ENCODE data around the gene RSPH6A.
A peak's percentile ranks its signal among the peaks of the same experiment; 100 is the strongest.

Gene RSPH6A

GRCh38 chr19:45814851-45815480, at the start of gene RSPH6A:
Gene RSPH6A, minus strand, starts transcription at chr19:45815308. Its CDS starts 132 bp downstream, at chr19:45815176.
- DNase-seq = no peak

GRCh38 chr19:45864629-45865082, 49.5 kb upstream of the RSPH6A start:
- DNase-seq = no peak

DNA sequence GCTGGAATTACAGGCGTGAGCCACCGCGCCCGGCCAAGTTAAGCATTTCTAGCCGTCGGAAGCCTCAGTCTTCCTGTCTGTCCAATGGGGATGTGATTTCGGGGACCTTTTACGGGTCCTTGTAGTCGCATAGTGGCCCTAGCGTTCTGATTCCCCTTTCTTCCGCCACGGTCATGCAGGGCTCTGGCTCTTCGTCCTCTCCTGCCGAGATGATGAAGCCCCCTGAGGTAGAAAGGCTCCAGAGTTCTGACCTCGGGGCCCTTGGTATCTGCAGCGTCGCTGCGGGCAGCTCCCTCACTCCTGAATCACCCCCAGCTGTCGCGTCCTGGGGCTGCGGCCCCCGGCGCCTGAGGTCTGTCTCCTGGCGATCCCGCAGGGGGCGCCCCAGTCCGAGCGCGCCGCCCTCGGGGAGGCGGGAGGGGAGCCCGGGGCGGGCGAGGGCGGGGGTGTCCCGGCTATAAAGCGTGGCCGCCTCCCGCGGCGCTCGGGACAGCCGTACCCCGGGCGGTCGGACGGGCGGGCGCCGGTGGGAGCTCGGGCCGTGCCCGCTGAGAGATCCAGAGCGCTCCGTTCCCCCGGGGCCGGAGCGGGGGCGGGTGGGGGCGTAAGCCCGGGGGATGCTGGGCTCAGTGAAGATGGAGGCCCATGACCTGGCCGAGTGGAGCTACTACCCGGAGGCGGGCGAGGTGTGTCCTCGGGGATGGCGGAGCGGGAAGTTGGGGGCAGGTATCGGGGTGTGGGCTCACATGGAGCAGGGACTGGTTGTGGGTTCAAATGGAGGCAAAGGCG, 48.9 kb upstream of the RSPH6A start, which contains the start of gene FOXA3:
Gene FOXA3, plus strand, starts transcription at position 487 of the 789 bp plus-strand sequence. Its CDS starts 131 bp downstream, at position 618.
- DNase-seq = no peak

GRCh38 chr19:45863335-45863839, 48.3 kb upstream of the RSPH6A start:
- DNase-seq = no peak

DNA sequence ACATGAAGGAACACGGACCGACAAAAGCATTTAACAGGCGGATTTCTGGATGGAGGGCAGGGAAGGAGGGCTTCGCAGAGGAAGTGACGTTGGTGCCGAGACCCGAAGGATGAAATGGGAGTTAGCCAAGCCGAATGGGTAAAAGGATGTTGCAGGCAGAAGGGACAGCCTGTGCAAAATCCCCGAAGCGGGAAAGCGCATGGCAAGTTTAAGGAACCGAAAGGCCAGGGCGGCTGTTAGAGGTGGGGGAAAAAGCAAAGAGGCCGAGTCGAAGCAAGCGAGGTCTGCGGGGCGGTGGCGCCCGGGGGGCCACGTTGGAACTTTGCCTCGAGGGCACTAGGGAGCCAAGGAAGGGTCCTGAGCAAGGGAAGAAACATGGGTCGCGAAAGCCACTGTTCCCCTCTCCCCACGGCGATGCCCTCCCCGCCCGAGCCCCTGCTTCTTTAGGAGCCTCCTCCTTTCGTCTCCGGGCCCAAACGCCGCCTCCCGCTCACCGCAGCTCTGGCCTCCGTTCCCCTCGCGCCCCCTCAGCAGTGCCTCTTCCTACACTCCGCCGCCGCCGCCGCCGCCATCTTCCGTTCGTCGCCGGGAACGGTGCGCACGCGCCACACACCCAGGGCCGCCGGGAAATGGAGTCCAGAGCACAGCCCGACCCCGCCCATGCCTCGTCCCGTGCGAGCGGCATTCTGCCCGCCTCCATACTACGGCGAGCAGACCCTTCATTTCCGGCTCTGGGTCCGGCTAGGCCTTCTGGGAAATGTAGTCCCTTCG, 47.6 kb upstream of the RSPH6A start, which contains the start of gene SYMPK:
Gene SYMPK, minus strand, starts transcription at position 584 of the 771 bp plus-strand sequence. CDS start 8,652 bp downstream, outside the sequence.
- peak; percentile 97 for DNase-seq

- DNase-seq = no peak
Measured at GRCh38 chr19:45862271-45862563, 47.1 kb upstream of the RSPH6A start.

GRCh38 chr19:45860359-45861259, 45.5 kb upstream of the RSPH6A start:
- DNase-seq = no peak

- no peak for DNase-seq
Measured at GRCh38 chr19:45854167-45854778, 39.2 kb upstream of the RSPH6A start.

DNA sequence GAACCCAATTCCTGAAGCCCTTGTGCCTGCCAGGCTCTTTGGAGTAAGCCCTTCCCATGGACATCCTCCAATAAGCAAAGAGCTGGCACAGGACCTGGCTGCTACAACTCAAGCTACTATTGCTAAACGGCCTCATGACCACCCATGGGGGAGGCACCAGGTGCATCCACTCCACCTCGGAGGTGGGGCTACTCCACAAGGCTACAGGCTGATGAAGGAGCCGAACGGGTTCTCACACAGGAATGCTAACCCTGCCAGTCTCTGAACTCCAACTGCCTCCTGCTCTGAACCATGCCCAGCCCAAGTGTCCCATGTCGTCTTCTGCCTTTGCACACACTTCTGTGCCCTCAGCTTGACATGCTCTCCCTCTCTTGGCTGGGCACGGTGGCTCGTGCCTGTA, 37.9 kb upstream of the RSPH6A start:
- no peak for DNase-seq

DNA sequence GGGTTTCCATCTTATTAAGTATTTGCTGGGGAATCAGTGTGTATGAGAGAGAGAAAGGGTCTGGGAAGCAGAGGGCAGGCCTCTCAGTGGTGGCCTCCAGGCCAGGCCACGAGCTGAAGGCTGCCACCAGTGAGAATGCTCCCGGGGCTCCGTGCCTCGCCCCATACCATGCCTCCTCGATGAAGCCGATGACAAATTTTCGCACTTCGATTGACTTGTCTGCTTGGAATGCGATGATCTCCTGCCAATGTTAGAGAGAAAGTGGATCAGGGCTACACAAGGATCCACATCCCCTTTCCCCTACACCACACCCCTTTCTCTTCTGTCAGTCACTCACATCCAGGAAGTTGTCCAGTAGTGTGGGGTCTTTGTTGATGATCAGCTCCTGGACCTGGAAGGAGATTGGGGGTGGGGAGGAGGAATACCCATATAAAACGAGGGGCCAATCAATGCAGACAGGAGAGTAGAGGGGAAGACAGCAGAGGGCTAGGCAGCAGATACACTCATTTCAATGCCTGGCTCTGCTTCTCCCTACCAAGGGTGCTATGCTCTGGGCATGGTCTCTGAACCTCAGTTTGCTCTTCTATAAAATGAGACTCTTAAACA, 37.1 kb upstream of the RSPH6A start:
- no peak for DNase-seq

- no peak for DNase-seq
Measured at GRCh38 chr19:45848922-45849321, 33.8 kb upstream of the RSPH6A start.

DNA sequence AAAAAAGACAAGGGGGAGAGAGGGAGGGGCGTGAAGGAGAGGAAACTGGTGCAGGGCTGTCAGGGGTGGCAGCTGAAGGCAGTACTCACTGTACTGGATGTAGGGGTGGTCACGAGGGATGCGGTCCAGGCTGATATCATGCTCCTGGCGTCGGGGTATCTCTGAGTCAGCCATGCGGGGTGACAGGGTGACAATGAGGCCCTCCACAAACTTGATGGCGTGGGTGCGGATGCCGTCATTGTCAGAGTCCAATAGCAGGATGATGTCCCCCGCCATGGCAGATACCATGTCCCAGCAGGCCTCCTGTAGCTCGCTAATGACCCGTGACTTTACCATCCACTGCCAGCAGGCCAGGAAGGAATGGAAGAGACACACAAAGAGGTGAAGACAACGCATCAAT, 32.6 kb upstream of the RSPH6A start:
- no peak for DNase-seq

DNA sequence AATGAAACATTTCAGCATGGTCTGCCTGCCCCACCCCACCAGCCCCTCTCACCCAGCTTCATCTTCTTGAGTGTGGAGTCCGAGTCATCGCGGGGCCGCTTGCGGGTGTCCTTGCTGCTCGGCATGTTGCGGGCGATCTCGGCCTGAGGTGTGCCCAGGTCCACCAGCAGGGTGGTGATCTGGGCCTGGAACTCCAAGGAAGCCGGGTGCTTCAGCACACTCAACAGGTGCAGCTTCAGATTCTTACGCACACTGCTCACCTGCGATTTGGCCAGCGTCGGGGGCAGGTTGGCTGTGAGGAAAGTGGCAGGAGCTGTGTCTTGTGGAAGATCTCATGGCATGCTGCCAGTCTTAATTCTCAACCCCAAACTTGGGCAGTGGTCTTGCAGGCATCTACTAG, 27.1 kb upstream of the RSPH6A start:
- DNase-seq = no peak

DNA sequence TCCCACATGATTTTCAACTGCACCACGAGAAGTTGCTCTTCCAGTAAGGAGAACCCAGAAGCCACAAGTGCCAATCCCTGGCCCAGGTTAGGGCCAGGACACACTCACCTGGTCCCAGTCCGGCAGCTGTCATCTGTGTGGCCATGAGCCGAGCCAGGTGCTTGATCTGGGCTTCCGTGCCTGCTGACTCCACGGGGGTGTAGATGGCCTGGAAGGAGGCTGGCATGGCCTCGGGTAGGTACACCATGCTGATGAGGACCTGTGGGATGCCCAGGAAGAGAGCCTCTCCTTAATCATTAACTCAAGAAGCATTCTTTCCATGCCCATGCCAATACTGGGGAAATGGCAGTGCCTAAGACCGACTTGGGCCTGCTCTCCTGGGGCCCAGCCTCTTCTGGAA, 19.9 kb upstream of the RSPH6A start:
- no peak for DNase-seq

DNA sequence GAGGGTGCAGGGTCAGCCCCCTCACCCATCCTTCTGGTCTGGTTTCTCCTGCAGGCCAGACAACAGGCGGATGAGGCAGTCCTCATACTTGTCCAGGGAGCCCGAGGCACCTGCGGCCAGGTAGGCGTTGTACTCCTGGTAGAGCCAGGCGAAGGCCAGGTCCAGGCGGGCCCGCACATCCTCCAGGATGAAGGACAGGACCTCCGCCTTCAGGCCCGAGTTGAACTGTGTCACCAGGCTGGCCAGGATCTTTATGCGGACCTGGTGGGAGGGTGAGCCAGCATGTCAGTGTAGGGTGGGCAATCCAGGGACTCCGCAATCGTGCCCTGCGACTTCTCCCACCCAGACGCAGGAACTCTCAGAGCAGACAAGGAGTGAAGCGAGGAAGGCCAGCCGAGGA, 13.8 kb upstream of the RSPH6A start:
- DNase-seq = no peak

DNA sequence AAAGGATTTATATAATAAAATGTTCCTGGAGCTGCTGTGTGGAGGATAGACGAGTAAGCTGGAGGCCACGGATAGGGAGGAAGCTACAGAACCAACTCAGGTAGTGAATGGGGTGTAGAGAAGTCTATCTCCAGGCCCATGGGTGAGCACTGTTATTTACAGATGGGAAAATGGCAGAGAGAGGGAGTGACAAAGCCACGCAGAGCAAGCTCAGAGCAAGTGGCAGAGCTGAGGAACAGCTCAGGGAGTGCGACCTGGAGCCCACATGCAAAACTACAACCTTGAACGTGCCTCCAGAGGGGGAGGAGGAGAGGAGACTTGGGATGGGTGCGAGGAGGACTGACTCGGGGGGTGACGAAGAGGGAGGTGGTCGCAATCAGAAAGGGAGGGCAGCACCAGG, 13.4 kb upstream of the RSPH6A start:
- DNase-seq = no peak

DNA sequence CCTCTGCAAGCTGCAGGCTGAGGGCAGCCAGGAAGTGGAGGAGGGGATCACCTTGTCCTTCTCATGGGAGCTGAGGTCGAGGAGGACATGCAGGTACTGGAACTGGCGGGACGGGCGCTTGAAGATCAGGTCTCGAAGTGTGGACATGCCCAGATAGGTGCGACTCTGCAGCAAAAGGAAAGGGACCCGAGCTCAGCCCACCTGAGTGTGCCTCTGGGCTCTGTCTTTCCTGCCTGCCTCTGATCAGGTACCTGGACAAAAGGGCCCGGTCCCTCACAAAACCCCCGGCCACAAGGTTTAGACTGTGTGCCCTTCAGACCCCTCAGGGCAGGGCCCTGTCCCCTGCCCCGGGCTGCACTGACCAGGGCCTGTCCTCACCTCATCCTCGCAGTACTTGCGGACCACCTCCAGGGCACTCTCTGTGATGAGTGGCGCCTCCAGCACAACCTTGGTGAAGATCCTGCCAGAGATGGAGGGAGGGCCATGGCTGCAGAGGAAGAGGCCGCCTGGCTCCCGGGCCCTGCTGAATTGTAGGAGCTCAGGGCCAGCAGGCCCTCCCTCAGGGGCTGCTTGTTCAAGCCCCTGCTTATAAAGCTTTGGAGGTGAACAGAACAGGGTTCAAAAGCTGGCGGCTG, 12.5 kb upstream of the RSPH6A start:
- DNase-seq = no peak

DNA sequence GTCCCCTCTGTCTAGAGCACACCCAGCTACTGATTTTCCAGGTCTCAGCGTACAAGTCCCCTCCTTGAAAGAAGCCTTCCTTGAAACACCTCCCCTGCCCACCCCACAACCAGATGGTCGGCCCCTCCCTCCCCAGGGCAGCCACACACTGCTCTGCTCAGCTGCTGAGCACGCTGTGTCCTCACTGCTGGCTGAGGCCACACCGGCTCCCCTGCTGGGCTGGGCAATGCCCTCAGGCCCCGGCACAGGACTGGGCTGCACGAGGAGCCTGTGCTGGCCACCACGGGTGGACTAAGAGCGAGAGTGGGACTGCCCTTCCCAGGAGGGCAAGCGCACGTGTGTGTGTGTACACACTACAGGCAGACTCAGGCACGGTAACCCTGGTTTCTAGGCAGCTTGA, 11.8 kb upstream of the RSPH6A start:
- no peak for DNase-seq

DNA sequence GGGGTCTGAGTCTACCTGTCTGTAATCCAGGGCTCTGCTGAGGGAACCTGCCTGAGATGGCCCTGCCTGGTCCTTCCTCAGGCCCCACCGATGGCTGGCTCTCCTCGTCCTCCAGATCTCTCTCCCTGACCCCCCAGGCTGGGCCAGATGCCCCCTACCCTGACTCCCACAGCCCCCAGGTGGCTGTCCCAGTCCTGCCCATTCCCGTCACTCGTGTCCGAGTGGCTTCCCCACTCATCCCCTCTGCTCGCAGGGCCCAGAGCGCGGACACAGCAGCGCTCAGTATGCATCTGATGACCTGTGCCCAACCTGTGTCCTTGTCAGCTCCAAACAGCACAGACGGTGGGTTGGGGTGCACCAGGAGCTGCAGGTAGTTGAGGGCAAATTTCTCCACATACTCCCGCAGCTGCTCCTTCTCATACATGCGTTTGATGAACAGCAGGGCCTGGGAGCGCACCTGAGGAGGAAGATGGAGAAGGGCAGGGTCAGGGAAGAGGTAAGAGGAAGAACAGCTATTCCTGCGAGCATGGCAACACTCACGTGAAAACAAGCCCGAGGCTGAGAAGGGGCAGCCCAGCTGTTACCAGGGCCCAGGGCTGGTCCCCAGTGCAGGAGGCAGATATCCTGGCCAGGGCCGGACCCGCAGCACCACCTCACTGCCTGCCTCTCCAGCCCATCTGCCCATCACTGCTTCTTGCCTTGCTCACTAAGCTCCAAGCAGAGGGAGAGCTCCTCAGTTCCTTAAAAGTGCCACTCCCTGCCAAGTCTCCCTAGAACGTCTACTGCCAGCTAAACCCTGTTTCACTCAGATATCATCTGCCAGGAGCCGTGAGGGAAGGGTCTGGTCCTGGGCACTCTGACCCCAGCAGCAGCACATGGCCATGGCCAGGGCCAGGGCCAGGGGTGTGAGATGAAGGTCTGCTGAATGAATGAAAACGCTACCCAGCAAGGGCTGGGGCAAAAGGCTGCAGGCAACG, 11.1 kb upstream of the RSPH6A start:
- DNase-seq = no peak

DNA sequence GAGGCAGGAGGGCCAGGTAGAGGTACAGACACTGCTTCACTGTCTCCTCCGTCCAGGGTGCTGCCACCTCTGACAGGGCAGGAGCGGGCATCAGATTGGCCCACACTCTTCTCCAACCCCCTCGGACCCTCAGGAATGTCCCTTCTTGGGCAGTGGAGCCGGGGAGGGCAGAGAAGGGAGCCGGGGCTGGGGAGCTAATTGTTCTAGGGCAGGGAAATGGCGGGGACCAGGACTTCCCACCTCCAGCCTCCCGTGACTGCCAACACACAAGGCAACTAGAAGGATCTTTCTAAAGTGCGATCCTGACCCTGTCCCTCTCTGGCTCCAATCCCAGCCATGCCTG, 10.1 kb upstream of the RSPH6A start:
- DNase-seq = no peak

Data from GOT3 (cell line).